CD4-positive, alpha-beta memory T cell (primary cell): ENCODE data around the gene OGFOD3. TPM values are rescaled to one million over a fixed set of nuclear protein-coding genes. Genes with fewer than 3 reads are reported as not detected.
A peak's percentile ranks its signal among the peaks of the same experiment; 100 is the strongest.
"Not testable (repeated sequence)": the region's sequence is repeated elsewhere in the genome, so short reads cannot be mapped to it uniquely, and the experiment has no call there.

Source experiments
- CTCF ChIA-PET: fragments of 350-600 bp; sonication (Branson Sonifier 250); formaldehyde crosslinking; loops from one replicate; lab custom pipeline; 2021; ENCODE audit warnings: inconsistent platforms; ENCODE audit not compliant: partially characterized antibody; lab: Charles Lee
- POLR2A ChIA-PET: fragments of 350-600 bp; sonication (Branson Sonifier 250); formaldehyde crosslinking; loops from one replicate; lab custom pipeline; 2021; ENCODE audit not compliant: partially characterized antibody; lab: Charles Lee
- DNase-seq, 5 donors: peaks; one replicate each; pipeline versions ENCODE4 v3.0.0 to v3.0.0-alpha.2; 2020 to 2022; ENCODE audit warnings: mixed read lengths in 1 of 5
- H3K27ac ChIP-seq: one replicate; pipeline ENCODE4 v1.7.0; 2013; ENCODE audit warnings: low read depth, low read length
- H3K27me3 ChIP-seq: 2 replicates; pipeline ENCODE4 v1.7.0; 2013; ENCODE audit warnings: mild to moderate bottlenecking, low read length, moderate library complexity; ENCODE audit not compliant: insufficient read depth
- H3K36me3 ChIP-seq: 2 replicates; pipeline ENCODE4 v1.7.0; 2013; ENCODE audit warnings: mild to moderate bottlenecking, low read length, moderate library complexity; ENCODE audit not compliant: insufficient read depth
- H3K4me1 ChIP-seq: 2 replicates; pipeline ENCODE4 v1.7.0; 2013; ENCODE audit warnings: mild to moderate bottlenecking, low read length, moderate library complexity; ENCODE audit not compliant: insufficient read depth
- H3K4me3 ChIP-seq, 2 donors: one replicate each; pipeline ENCODE4 v1.7.0; 2013; ENCODE audit warnings: low read length in 2 of 2, mild to moderate bottlenecking in 1 of 2
- H3K9me3 ChIP-seq, 2 donors: one replicate each; pipeline ENCODE4 v1.7.0; 2013; ENCODE audit warnings: low read length in 2 of 2, control low read depth in 1 of 2; ENCODE audit not compliant: control insufficient read depth in 1 of 2
- H3K27ac Mint-ChIP-seq, 7 donors: one replicate each; pipeline ENCODE4 v1.8.0; 2020 to 2021; ENCODE audit warnings: mixed read lengths in 7 of 7, mild to moderate bottlenecking in 6 of 7, inconsistent platforms in 3 of 7, moderate library complexity in 3 of 7
- H3K27me3 Mint-ChIP-seq, 2 donors: one replicate each; pipeline ENCODE4 v1.8.0; 2020 to 2021; ENCODE audit warnings: mixed read lengths in 2 of 2
- H3K36me3 Mint-ChIP-seq, 2 donors: one replicate each; pipeline ENCODE4 v1.8.0; 2020 to 2021; ENCODE audit warnings: mixed read lengths in 2 of 2, inconsistent platforms in 1 of 2, mild to moderate bottlenecking in 1 of 2
- H3K4me1 Mint-ChIP-seq, 4 donors: one replicate each; pipeline ENCODE4 v1.8.0; 2020 to 2021; ENCODE audit warnings: mixed read lengths in 4 of 4, mild to moderate bottlenecking in 1 of 4
- H3K4me3 Mint-ChIP-seq, 8 donors: one replicate each; pipeline ENCODE4 v1.8.0; 2020 to 2021; ENCODE audit warnings: mixed read lengths in 8 of 8, mild to moderate bottlenecking in 7 of 8, moderate library complexity in 6 of 8, inconsistent platforms in 3 of 8
- H3K9me3 Mint-ChIP-seq, 8 donors: one replicate each; pipeline ENCODE4 v1.8.0; 2020 to 2021; ENCODE audit warnings: mixed read lengths in 8 of 8, mild to moderate bottlenecking in 5 of 8, inconsistent platforms in 3 of 8, moderate library complexity in 1 of 8
- intact Hi-C: fragments of 100-400 bp; cut with micrococcal nuclease; formaldehyde crosslinking; loops from one replicate; pipeline ENCODE4 v1.15.1; 2023
- polyA plus RNA-seq, 2 donors: library from polyadenylated mRNA; unstranded; fragments of 300-500 nt; fragmentation: Illumina TruSeq; gene quantifications; one replicate each; pipeline ENCODE4 v1.2.3, GENCODE V29; 2021
- total RNA-seq, 2 experiments: library from RNA; stranded (reverse); gene quantifications; one replicate each; pipeline ENCODE4 v1.2.3, GENCODE V29; 2021

The OGFOD3 gene
- total and polyA plus RNA-seq, 4 experiments from 2014 or later = 23.4 to 36.1 (median 29.5) TPM

GRCh38 chr17:82373072-82373452, 45.3 kb downstream of the OGFOD3 start:
- H3K36me3 Mint-ChIP-seq, H3K27me3 ChIP-seq, H3K4me3 ChIP-seq, H3K9me3 ChIP-seq, H3K36me3 ChIP-seq, H3K27ac ChIP-seq, H3K9me3 Mint-ChIP-seq, DNase-seq, intact Hi-C loops: not testable (repeated sequence)
- peak overlapping the region in 5 of 8 donors; percentile 11 to 72 (median 26) for H3K4me3 Mint-ChIP-seq
- peaks cover 3 to 21% (median 8%) of the 10 kb centered on the region in 4 donors for H3K4me1 Mint-ChIP-seq
- ChIA-PET CTCF (interaction anchor here (0.9 kb wide), 1 partner anchor 10 kb away, joined by 3 read pairs; no protein-coding TSS in a partner anchor), POLR2A (interaction anchor here (0.7 kb wide), 1 partner anchor 378 kb away, joined by 3 read pairs; no protein-coding TSS in a partner anchor)
- H3K4me1 ChIP-seq = peaks cover 14% of the 10 kb centered on the region
- H3K27me3 Mint-ChIP-seq = peaks cover 22 to 31% of the 10 kb centered on the region in 2 donors
- peak overlapping the region in 1 of 7 donors; percentile 74 for H3K27ac Mint-ChIP-seq

GRCh38 chr17:82372249-82373071, 45.9 kb downstream of the OGFOD3 start:
- ChIA-PET CTCF (interaction anchor here (0.9 kb wide), 1 partner anchor 9 kb away, joined by 3 read pairs; no protein-coding TSS in a partner anchor), POLR2A (interaction anchor here (0.7 kb wide), 1 partner anchor 378 kb away, joined by 3 read pairs; no protein-coding TSS in a partner anchor)
- no peak for DNase-seq
- Histone ChIP-seq H3K27ac (no peak overlapping the region), H3K36me3 (no peaks in the 10 kb centered on the region), H3K4me3 (no peak overlapping the region), H3K27me3 (peaks cover 9% of the 10 kb centered on the region), H3K9me3 (no peaks in the 10 kb centered on the region), H3K4me1 (peaks cover 14% of the 10 kb centered on the region)
- peak overlapping the region in 5 of 8 donors; percentile 26 to 77 (median 67) for H3K4me3 Mint-ChIP-seq
- peak overlapping the region in 1 of 7 donors; percentile 74 for H3K27ac Mint-ChIP-seq
- H3K27me3 Mint-ChIP-seq = peaks cover 22 to 34% of the 10 kb centered on the region in 2 donors
- peaks cover 3 to 21% (median 8%) of the 10 kb centered on the region in 4 donors for H3K4me1 Mint-ChIP-seq
- intact Hi-C loops = no loop called here
- no peaks in the 10 kb centered on the region for H3K9me3 Mint-ChIP-seq
- no peaks in the 10 kb centered on the region for H3K36me3 Mint-ChIP-seq

- H3K27me3 ChIP-seq = peaks cover 9% of the 10 kb centered on the region
- intact Hi-C loops = no loop called here
These were observed 46.8 kb downstream of the OGFOD3 start, which contains the start of gene UTS2R for GRCh38 chr17:82371333-82372248. Gene UTS2R (plus strand): TSS chr17:82371765. CDS start chr17:82374325, 2,560 bp downstream.

GRCh38 chr17:82370471-82371332, 47.7 kb downstream of the OGFOD3 start:
- H3K27ac ChIP-seq = no peak overlapping the region
- H3K36me3 ChIP-seq = no peaks in the 10 kb centered on the region
- H3K4me1 ChIP-seq = peaks cover 14% of the 10 kb centered on the region
- H3K9me3 Mint-ChIP-seq = no peaks in the 10 kb centered on the region
- H3K27ac Mint-ChIP-seq = no peak overlapping the region
- no peaks in the 10 kb centered on the region for H3K9me3 ChIP-seq
- no peaks in the 10 kb centered on the region for H3K36me3 Mint-ChIP-seq
- peak overlapping the region; percentile 36 to 51 for H3K4me3 ChIP-seq
- H3K27me3 ChIP-seq = peaks cover 9% of the 10 kb centered on the region
- ChIA-PET POLR2A (no interaction called here), CTCF (interaction anchor here (0.6 kb wide), 1 partner anchor 180 kb away, joined by 3 read pairs; no protein-coding TSS in a partner anchor)
- peaks cover 3 to 21% (median 8%) of the 10 kb centered on the region in 4 donors for H3K4me1 Mint-ChIP-seq
- H3K27me3 Mint-ChIP-seq = peaks cover 18 to 28% of the 10 kb centered on the region in 2 donors
- H3K4me3 Mint-ChIP-seq = peak overlapping the region; percentile 73 to 86 (median 80)
- intact Hi-C loops = no loop called here
- peak in 1 of 5 donors; percentile 23 for DNase-seq

More at GRCh38 chr17:82371333-82372248, 46.8 kb downstream of the OGFOD3 start, which contains the start of gene UTS2R:
- peak within 1 kb of the TSS; percentile 36 to 51 for H3K4me3 ChIP-seq
- H3K36me3 ChIP-seq = no peaks in the 10 kb centered on the region
- no peak for DNase-seq
- H3K4me3 Mint-ChIP-seq = peak within 1 kb of the TSS; percentile 73 to 86 (median 80)
- POLR2A ChIA-PET = no interaction called here
- no peak within 1 kb of the TSS for H3K27ac Mint-ChIP-seq
- no peaks in the 10 kb centered on the region for H3K9me3 Mint-ChIP-seq
- peaks cover 3 to 21% (median 8%) of the 10 kb centered on the region in 4 donors for H3K4me1 Mint-ChIP-seq
- H3K27ac ChIP-seq = no peak within 1 kb of the TSS
- H3K4me1 ChIP-seq = peaks cover 14% of the 10 kb centered on the region
- CTCF ChIA-PET = no interaction called here
- no peaks in the 10 kb centered on the region for H3K9me3 ChIP-seq
- H3K36me3 Mint-ChIP-seq = no peaks in the 10 kb centered on the region
- peaks cover 22 to 32% of the 10 kb centered on the region in 2 donors for H3K27me3 Mint-ChIP-seq

GRCh38 chr17:82369211-82369610, 49.2 kb downstream of the OGFOD3 start:
- no peak overlapping the region for H3K27ac Mint-ChIP-seq
- POLR2A ChIA-PET = no interaction called here
- H3K4me1 Mint-ChIP-seq = peaks cover 3 to 21% (median 8%) of the 10 kb centered on the region in 4 donors
- H3K27me3 Mint-ChIP-seq = peaks cover 16 to 27% of the 10 kb centered on the region in 2 donors
- H3K9me3 Mint-ChIP-seq = no peaks in the 10 kb centered on the region
- peaks cover 9% of the 10 kb centered on the region for H3K27me3 ChIP-seq
- no peak overlapping the region for H3K4me3 ChIP-seq
- H3K4me1 ChIP-seq = peaks cover 14% of the 10 kb centered on the region
- no peaks in the 10 kb centered on the region for H3K9me3 ChIP-seq
- no peaks in the 10 kb centered on the region for H3K36me3 ChIP-seq
- DNase-seq = no peak
- intact Hi-C loops = no loop called here
- H3K27ac ChIP-seq = no peak overlapping the region
- no peaks in the 10 kb centered on the region for H3K36me3 Mint-ChIP-seq
- no peak overlapping the region for H3K4me3 Mint-ChIP-seq
- CTCF ChIA-PET = interaction anchor here (0.7 kb wide), 1 partner anchor 303 kb away, joined by 3 read pairs; no protein-coding TSS in a partner anchor

GRCh38 chr17:82367724-82368524, 50.5 kb downstream of the OGFOD3 start:
- Mint-ChIP-seq H3K27me3 (peaks cover 13 to 21% of the 10 kb centered on the region in 2 donors), H3K27ac (no peak overlapping the region), H3K36me3 (no peaks in the 10 kb centered on the region), H3K4me1 (peaks cover 3 to 18% (median 8%) of the 10 kb centered on the region in 4 donors), H3K9me3 (no peaks in the 10 kb centered on the region), H3K4me3 (no peak overlapping the region)
- CTCF ChIA-PET = no interaction called here
- no peak for DNase-seq
- Histone ChIP-seq H3K27me3 (peaks cover 6% of the 10 kb centered on the region), H3K36me3 (no peaks in the 10 kb centered on the region), H3K9me3 (no peaks in the 10 kb centered on the region), H3K27ac (no peak overlapping the region), H3K4me3 (no peak overlapping the region), H3K4me1 (peaks cover 14% of the 10 kb centered on the region)
- intact Hi-C loops = no loop called here
- POLR2A ChIA-PET = no interaction called here
